AG04450 (cell line): Measurements from ENCODE around the gene CAMSAP1. TPM values are rescaled to one million over a fixed set of nuclear protein-coding genes. Genes with fewer than 3 reads are reported as not detected.

Experiments
- CTCF ChIA-PET: fragments of 300-600, 350-600 bp; formaldehyde crosslinking; extraction: SDS; loops from one replicate; lab custom pipeline; 2022; ENCODE audit warnings: antibody characterized with exemption, inconsistent platforms; lab: Charles Lee
- POLR2A ChIA-PET: fragments of 350-600 bp; formaldehyde crosslinking; extraction: SDS; loops from one replicate; lab custom pipeline; 2021; ENCODE audit warnings: antibody characterized with exemption, inconsistent platforms; lab: Yijun Ruan, JAX
- DNase-seq: peaks from one replicate; pipeline ENCODE4 v3.0.0-alpha.2; 2011; ENCODE audit warnings: low read depth, low spot score
- H3K27ac ChIP-seq: one replicate; pipeline ENCODE4 v1.5.1; 2012; ENCODE audit warnings: low read depth, low read length, control low read depth
- H3K27me3 ChIP-seq: one replicate; pipeline ENCODE4 v1.6.0; 2012; ENCODE audit warnings: low read length; ENCODE audit not compliant: control insufficient read depth, insufficient read depth
- H3K4me3 ChIP-seq: 2 replicates; pipeline ENCODE4 v1.5.1; 2011; ENCODE audit warnings: mild to moderate bottlenecking, low read depth, low read length, control low read depth
- H3K9me3 ChIP-seq: 2 replicates; pipeline ENCODE4 v1.5.1; 2012; ENCODE audit warnings: low read length; ENCODE audit not compliant: control insufficient read depth, insufficient read depth
- CTCF ChIP-seq: IDR thresholded peaks from 2 replicates; pipeline ENCODE4 v1.5.1; 2011; ENCODE audit warnings: low read depth, low read length, control low read depth, inconsistent platforms
- polyA plus RNA-seq: library from polyadenylated mRNA; depleted of rRNA; stranded (reverse); fragments of >200 nt; gene quantifications from 2 replicates; pipeline ENCODE4 v1.2.3, GENCODE V29; 2011

Gene CAMSAP1
- polyA plus RNA-seq, 1 experiment, result 7.8 TPM

GRCh38 chr9:135797507-135798262 is 109.7 kb downstream of the CAMSAP1 start:
- DNase-seq, result no peak
- Histone ChIP-seq H3K9me3 (no peaks in the 10 kb centered on the region), H3K4me3 (no peak overlapping the region), H3K27me3 (peaks cover 7% of the 10 kb centered on the region), H3K27ac (no peak overlapping the region)
- ChIA-PET CTCF (interaction anchor here (0.6 to 1.2 kb wide), 4 partner anchors 11 to 478 kb away, joined by 3 to 4 read pairs (median 3); no protein-coding TSS in a partner anchor), POLR2A (no interaction called here)
- TF ChIP-seq CTCF, result peak; percentile 69

DNA sequence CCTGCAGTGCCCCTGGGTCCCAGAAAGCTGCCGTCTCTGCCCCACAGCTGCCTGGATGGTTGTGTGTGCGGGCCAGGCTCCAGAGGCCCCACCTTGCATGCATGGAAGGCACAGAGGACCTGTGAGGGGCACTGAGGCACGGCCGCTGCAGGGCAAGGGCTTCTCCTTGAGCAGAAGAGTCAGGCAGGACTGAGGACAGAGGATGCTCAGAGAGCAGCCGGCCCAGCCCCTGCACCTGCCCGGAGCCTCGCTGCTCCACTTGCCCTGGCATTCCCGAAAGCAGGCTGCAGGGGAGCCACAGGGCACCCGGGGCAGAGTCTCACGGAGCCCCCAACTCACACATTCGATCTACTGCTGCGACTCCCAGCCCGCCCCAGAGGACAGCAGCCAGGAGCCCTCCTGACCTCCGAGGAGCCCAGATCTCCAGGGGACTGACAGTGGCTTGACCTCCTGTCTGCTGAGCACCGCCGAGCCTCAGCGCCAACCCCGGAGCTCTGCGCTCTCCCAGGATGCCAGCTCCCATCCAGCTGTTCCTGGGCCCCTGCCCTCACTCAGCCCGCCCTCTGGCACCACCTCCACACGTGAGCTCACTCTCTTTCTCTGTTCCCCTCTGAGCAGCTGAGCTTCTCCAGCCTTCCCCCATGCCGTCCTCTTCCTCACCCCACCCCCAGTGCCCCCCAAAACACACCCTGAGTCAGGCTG is 110.4 kb downstream of the CAMSAP1 start:
- H3K27me3 ChIP-seq, result peaks cover 10% of the 10 kb centered on the region
- DNase-seq, result no peak
- ChIA-PET CTCF (interaction anchor here (0.7 to 1.2 kb wide), 2 partner anchors 170 to 478 kb away, joined by 3 to 4 read pairs; no protein-coding TSS in a partner anchor), POLR2A (no interaction called here)
- no peak overlapping the region for H3K4me3 ChIP-seq
- no peak overlapping the region for H3K27ac ChIP-seq
- no peaks in the 10 kb centered on the region for H3K9me3 ChIP-seq
- TF ChIP-seq CTCF, result no peak

DNA sequence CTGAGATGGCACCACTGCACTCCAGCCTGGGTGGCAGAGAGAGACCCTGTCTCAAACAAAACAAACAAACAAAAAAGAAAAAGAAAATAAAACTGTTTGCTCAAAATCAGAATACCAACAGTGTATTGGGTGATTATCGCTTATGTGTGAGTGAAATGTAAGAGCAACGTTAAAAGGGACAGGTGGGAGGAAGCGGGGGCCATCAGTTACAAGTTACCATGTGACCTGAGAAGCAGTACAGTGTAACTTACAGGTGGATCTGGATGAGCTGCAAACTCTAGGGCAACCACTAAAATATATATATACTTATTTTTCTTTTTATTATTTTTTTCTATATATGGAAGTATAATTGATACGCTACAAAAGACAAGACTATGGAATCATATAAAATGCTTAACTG is 112.0 kb downstream of the CAMSAP1 start:
- Histone ChIP-seq H3K9me3 (no peaks in the 10 kb centered on the region), H3K27me3 (peaks cover 14% of the 10 kb centered on the region), H3K27ac (no peak overlapping the region), H3K4me3 (no peak overlapping the region)
- no peak for TF ChIP-seq CTCF
- ChIA-PET POLR2A (no interaction called here), CTCF (interaction anchor here (0.7 kb wide), 1 partner anchor 13 kb away, joined by 7 read pairs; no protein-coding TSS in a partner anchor)
- no peak for DNase-seq

- DNase-seq, result no peak
- POLR2A ChIA-PET, result no interaction called here
- Histone ChIP-seq H3K4me3 (no peak overlapping the region), H3K9me3 (no peaks in the 10 kb centered on the region), H3K27me3 (peaks cover 14% of the 10 kb centered on the region), H3K27ac (no peak overlapping the region)
- CTCF ChIA-PET, result no interaction called here
- TF ChIP-seq CTCF, result no peak
Observed at GRCh38 chr9:135794361-135794885, 112.9 kb downstream of the CAMSAP1 start.

- TF ChIP-seq CTCF, result no peak
- POLR2A ChIA-PET, result no interaction called here
- Histone ChIP-seq H3K4me3 (no peak overlapping the region), H3K27ac (no peak overlapping the region), H3K9me3 (no peaks in the 10 kb centered on the region), H3K27me3 (peaks cover 15% of the 10 kb centered on the region)
- CTCF ChIA-PET, result no interaction called here
- DNase-seq, result no peak
Observed at GRCh38 chr9:135794057-135794335, 113.3 kb downstream of the CAMSAP1 start.
